ENCODE measurements around the gene VPS39. TPM values are rescaled to one million over a fixed set of nuclear protein-coding genes. Genes with fewer than 3 reads are reported as not detected.

The VPS39 gene
- total RNA-seq, 1 experiment from 2014 or later, result 55.2 TPM

DNA sequence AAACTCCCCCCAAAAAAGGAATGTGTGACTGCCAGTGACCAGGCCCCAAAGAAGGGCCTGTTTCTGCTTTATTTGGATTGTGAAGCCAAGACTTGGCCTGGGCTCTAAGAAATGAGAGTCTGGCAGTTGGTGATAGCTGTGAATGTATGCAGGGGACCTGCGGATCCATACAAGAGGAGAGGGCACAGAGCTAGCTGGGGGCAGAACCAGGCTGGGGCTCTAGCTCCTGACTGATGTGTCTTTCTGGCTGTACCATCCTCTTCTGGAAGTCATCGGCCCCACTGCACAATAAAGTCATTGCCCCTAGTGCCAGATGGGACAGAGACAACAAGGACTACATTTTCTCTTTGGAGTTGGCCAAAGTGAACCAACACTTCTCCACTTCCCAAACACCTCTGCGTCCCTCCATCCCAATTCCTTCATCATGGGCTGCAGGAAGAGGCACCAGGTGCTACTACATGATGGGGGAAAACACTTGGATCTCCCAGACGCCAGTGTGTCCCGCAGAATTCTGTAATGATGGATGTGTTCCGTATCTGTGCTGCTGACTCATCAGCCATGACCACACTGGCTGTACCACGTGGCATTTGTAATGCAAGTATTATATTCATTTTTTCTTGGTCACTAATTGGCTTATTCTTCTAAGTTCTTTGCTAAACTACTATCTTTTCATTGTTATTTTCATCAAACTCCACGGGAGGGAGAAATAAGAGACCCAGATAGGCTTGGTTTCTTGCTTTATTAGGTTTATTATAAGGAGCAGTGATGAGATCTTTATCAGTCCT, 49.9 kb downstream of the VPS39 start:
- Histone ChIP-seq H3K4me3 (ENCODE audit: low read depth in 2 of 2, low read length in 2 of 2) (no peak overlapping the region), H3K4me1 (ENCODE audit: control insufficient read depth, insufficient read depth, low read length) (no peaks in the 10 kb centered on the region), H3K27me3 (ENCODE audit: control insufficient read depth, insufficient read depth, low read length) (no peaks in the 10 kb centered on the region), H3K27ac (ENCODE audit: low read length) (no peak overlapping the region), H3K36me3 (ENCODE audit: control insufficient read depth, insufficient read depth, low read length) (peaks cover 12% of the 10 kb centered on the region; the same call in 1 of the 2 replicates), H3K9me3 (ENCODE audit: control insufficient read depth, insufficient read depth, low read depth, low read length) (no peaks in the 10 kb centered on the region)
- in situ Hi-C loops (cut with HindIII; ENCODE audit: low pct_unique_long_range_greater_than_20kb, low sequenced_read_pairs) (no loop called here), intact Hi-C loops (cut with micrococcal nuclease; ENCODE audit: unreplicated experiment) (no loop called here)
- TF ChIP-seq SIN3A (IDR thresholded peaks at IDR 0.05; ENCODE audit: borderline replicate concordance, insufficient read depth, low read depth, low read length) (no peak), TCF7L2 (IDR thresholded peaks at IDR 0.05; ENCODE audit: low read depth, low read length) (no peak), POLR2AphosphoS5 (IDR thresholded peaks at IDR 0.05; ENCODE audit: low read depth, low read length) (no peak)
- TF ChIP-seq, protein P1, sequence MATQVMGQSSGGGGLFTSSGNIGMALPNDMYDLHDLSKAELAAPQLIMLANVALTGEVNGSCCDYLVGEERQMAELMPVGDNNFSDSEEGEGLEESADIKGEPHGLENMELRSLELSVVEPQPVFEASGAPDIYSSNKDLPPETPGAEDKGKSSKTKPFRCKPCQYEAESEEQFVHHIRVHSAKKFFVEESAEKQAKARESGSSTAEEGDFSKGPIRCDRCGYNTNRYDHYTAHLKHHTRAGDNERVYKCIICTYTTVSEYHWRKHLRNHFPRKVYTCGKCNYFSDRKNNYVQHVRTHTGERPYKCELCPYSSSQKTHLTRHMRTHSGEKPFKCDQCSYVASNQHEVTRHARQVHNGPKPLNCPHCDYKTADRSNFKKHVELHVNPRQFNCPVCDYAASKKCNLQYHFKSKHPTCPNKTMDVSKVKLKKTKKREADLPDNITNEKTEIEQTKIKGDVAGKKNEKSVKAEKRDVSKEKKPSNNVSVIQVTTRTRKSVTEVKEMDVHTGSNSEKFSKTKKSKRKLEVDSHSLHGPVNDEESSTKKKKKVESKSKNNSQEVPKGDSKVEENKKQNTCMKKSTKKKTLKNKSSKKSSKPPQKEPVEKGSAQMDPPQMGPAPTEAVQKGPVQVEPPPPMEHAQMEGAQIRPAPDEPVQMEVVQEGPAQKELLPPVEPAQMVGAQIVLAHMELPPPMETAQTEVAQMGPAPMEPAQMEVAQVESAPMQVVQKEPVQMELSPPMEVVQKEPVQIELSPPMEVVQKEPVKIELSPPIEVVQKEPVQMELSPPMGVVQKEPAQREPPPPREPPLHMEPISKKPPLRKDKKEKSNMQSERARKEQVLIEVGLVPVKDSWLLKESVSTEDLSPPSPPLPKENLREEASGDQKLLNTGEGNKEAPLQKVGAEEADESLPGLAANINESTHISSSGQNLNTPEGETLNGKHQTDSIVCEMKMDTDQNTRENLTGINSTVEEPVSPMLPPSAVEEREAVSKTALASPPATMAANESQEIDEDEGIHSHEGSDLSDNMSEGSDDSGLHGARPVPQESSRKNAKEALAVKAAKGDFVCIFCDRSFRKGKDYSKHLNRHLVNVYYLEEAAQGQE (IDR thresholded peaks at IDR 0.05; ENCODE audit: insufficient read depth in 1 of 2, low read depth in 2 of 2, low read length in 1 of 2), result no peak
- TF ChIP-seq, protein P2, sequence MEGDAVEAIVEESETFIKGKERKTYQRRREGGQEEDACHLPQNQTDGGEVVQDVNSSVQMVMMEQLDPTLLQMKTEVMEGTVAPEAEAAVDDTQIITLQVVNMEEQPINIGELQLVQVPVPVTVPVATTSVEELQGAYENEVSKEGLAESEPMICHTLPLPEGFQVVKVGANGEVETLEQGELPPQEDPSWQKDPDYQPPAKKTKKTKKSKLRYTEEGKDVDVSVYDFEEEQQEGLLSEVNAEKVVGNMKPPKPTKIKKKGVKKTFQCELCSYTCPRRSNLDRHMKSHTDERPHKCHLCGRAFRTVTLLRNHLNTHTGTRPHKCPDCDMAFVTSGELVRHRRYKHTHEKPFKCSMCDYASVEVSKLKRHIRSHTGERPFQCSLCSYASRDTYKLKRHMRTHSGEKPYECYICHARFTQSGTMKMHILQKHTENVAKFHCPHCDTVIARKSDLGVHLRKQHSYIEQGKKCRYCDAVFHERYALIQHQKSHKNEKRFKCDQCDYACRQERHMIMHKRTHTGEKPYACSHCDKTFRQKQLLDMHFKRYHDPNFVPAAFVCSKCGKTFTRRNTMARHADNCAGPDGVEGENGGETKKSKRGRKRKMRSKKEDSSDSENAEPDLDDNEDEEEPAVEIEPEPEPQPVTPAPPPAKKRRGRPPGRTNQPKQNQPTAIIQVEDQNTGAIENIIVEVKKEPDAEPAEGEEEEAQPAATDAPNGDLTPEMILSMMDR (IDR thresholded peaks at IDR 0.05), result no peak
- CTCF ChIA-PET, result no interaction called here
- BruUV-seq (replicated peaks), result no TSS peak
- ATAC-seq (no peak), DNase-seq (ENCODE audit: low read depth, low spot score) (no peak)
- POLR2A ChIA-PET, result no interaction called here

DNA sequence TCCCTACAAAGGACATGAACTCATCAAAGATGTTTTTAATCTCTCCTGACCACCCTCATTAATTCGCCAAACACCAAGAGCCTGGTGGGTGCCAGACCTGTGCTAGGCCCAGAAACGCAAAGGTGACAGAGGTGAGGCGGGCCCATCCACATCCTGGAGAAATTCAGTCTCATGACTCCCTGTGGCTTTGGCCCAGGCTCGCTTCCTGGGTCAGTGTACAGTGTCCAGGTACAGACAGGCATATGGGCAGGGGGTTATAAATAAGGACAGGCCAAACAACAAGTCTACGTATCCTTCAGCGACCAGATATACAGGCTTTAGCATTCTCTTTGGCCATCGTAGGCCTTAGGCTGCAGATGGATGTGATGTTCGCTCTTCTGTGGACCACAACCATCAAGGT, 50.7 kb downstream of the VPS39 start:
- intact Hi-C loops (cut with micrococcal nuclease; ENCODE audit: unreplicated experiment) (no loop called here), in situ Hi-C loops (cut with HindIII; ENCODE audit: low pct_unique_long_range_greater_than_20kb, low sequenced_read_pairs) (no loop called here)
- no TSS peak for BruUV-seq (replicated peaks)
- POLR2A ChIA-PET, result no interaction called here
- ATAC-seq (no peak), DNase-seq (ENCODE audit: low read depth, low spot score) (no peak)
- Histone ChIP-seq H3K36me3 (ENCODE audit: control insufficient read depth, insufficient read depth, low read length) (peaks cover 8% of the 10 kb centered on the region; the same call in 1 of the 2 replicates), H3K27me3 (ENCODE audit: control insufficient read depth, insufficient read depth, low read length) (no peaks in the 10 kb centered on the region), H3K4me1 (ENCODE audit: control insufficient read depth, insufficient read depth, low read length) (no peaks in the 10 kb centered on the region), H3K4me3 (ENCODE audit: low read depth in 2 of 2, low read length in 2 of 2) (no peak overlapping the region), H3K27ac (ENCODE audit: low read length) (no peak overlapping the region), H3K9me3 (ENCODE audit: control insufficient read depth, insufficient read depth, low read depth, low read length) (no peaks in the 10 kb centered on the region)
- CTCF ChIA-PET, result no interaction called here
- TF ChIP-seq POLR2AphosphoS5 (IDR thresholded peaks at IDR 0.05; ENCODE audit: low read depth, low read length) (no peak), SIN3A (IDR thresholded peaks at IDR 0.05; ENCODE audit: borderline replicate concordance, insufficient read depth, low read depth, low read length) (no peak), TCF7L2 (IDR thresholded peaks at IDR 0.05; ENCODE audit: low read depth, low read length) (no peak)
- TF ChIP-seq, protein P1 (IDR thresholded peaks at IDR 0.05; ENCODE audit: insufficient read depth in 1 of 2, low read depth in 2 of 2, low read length in 1 of 2), result no peak
- TF ChIP-seq, protein P2 (IDR thresholded peaks at IDR 0.05), result no peak

Data from Panc1 (cell line).